NCI-H774 (cell line): ENCODE data around the gene PDE6G.

Experiments
- DNase-seq: peaks from one replicate; lab custom pipeline; 2025; lab: John Stamatoyannopoulos, UW

Gene PDE6G

GRCh38 chr17:81656118-81656743 is at the start of gene PDE6G:
TSS of gene PDE6G (minus strand) at chr17:81656542. CDS start at chr17:81653305, 3,237 bp downstream.
- no peak for DNase-seq

GRCh38 chr17:81705518-81706231 is 49.3 kb upstream of the PDE6G start:
- no peak for DNase-seq

- DNase-seq, result no peak
These were observed 47.7 kb upstream of the PDE6G start for GRCh38 chr17:81703747-81704654.

GRCh38 chr17:81702934-81703746 is 46.8 kb upstream of the PDE6G start, which contains the start of gene MRPL12:
TSS of gene MRPL12 (plus strand) at chr17:81703367. CDS start at chr17:81703502, 135 bp downstream.
- peak; percentile 98 for DNase-seq

GRCh38 chr17:81701288-81702071 is 45.1 kb upstream of the PDE6G start:
- DNase-seq, result no peak

GRCh38 chr17:81700353-81701287 is 44.3 kb upstream of the PDE6G start:
- no peak for DNase-seq

GRCh38 chr17:81697261-81698044 is 41.1 kb upstream of the PDE6G start:
- DNase-seq, result no peak

GRCh38 chr17:81696218-81696941 is 40.0 kb upstream of the PDE6G start:
- no peak for DNase-seq

- DNase-seq, result no peak
These were observed 39.5 kb upstream of the PDE6G start for GRCh38 chr17:81695801-81696200.

GRCh38 chr17:81695211-81695610 is 38.9 kb upstream of the PDE6G start:
- DNase-seq, result no peak

GRCh38 chr17:81694810-81695209 is 38.5 kb upstream of the PDE6G start:
- DNase-seq, result no peak

- no peak for DNase-seq
These were observed 37.3 kb upstream of the PDE6G start for GRCh38 chr17:81693509-81694210.

GRCh38 chr17:81691608-81692007 is 35.3 kb upstream of the PDE6G start:
- DNase-seq, result no peak

- no peak for DNase-seq
These were observed 34.9 kb upstream of the PDE6G start for GRCh38 chr17:81691196-81691595.

- DNase-seq, result no peak
These were observed 34.2 kb upstream of the PDE6G start for GRCh38 chr17:81690549-81690948.

GRCh38 chr17:81690066-81690465 is 33.7 kb upstream of the PDE6G start:
- DNase-seq, result no peak

- no peak for DNase-seq
These were observed 32.3 kb upstream of the PDE6G start for GRCh38 chr17:81688616-81689015.
